Measurements from ENCODE around the gene GJD4. TPM values are rescaled to one million over a fixed set of nuclear protein-coding genes. Genes with fewer than 3 reads are reported as not detected.

The GJD4 gene
- total RNA-seq, 4 donors from 2014 or later: 0.42 to 1.2 TPM; not detected in 2

DNA sequence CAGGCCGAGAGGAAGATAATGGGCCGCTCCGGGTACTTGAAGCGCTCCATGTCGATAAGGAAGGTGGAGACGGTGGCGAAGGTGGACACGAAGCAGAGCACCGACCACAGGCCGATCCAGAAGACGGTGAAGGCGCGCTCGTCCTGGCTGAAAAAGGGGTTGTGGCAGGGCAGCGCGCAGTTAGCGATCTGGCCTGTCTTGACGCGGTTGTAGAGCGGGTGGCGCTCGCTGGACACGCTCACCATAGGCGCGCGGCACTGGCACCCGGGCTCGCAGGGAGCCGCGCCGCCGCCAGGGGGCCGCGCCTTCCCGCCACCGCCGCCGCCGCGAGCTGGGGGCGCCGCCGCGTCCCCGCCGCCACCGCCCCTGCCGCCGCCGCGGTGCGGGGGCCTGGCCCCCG lies 35.3 kb downstream of the GJD4 start:
- DNase-seq (ENCODE audit: low spot score in 2 of 2): peak in 1 of 2 donors; percentile 71
- no peaks in the 10 kb centered on the region for H3K9me3 ChIP-seq
- no peak overlapping the region for H3K27ac ChIP-seq
- WGBS: no CpG with 5 or more reads among the region's 53 CpGs
- peaks cover 67% of the 10 kb centered on the region for H3K4me1 ChIP-seq
- H3K36me3 ChIP-seq: no peaks in the 10 kb centered on the region
- TF ChIP-seq POLR2A (IDR thresholded peaks at IDR 0.05) (no peak), POLR2AphosphoS5 (IDR thresholded peaks at IDR 0.05) (no peak), EP300 (IDR thresholded peaks at IDR 0.05) (no peak)
- TF ChIP-seq, protein P1, sequence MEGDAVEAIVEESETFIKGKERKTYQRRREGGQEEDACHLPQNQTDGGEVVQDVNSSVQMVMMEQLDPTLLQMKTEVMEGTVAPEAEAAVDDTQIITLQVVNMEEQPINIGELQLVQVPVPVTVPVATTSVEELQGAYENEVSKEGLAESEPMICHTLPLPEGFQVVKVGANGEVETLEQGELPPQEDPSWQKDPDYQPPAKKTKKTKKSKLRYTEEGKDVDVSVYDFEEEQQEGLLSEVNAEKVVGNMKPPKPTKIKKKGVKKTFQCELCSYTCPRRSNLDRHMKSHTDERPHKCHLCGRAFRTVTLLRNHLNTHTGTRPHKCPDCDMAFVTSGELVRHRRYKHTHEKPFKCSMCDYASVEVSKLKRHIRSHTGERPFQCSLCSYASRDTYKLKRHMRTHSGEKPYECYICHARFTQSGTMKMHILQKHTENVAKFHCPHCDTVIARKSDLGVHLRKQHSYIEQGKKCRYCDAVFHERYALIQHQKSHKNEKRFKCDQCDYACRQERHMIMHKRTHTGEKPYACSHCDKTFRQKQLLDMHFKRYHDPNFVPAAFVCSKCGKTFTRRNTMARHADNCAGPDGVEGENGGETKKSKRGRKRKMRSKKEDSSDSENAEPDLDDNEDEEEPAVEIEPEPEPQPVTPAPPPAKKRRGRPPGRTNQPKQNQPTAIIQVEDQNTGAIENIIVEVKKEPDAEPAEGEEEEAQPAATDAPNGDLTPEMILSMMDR (IDR thresholded peaks at IDR 0.05): peak in 1 of 2 donors; percentile 45
- peak overlapping the region; percentile 94 for H3K4me3 ChIP-seq
- H3K27me3 ChIP-seq: peaks cover 7% of the 10 kb centered on the region

DNA sequence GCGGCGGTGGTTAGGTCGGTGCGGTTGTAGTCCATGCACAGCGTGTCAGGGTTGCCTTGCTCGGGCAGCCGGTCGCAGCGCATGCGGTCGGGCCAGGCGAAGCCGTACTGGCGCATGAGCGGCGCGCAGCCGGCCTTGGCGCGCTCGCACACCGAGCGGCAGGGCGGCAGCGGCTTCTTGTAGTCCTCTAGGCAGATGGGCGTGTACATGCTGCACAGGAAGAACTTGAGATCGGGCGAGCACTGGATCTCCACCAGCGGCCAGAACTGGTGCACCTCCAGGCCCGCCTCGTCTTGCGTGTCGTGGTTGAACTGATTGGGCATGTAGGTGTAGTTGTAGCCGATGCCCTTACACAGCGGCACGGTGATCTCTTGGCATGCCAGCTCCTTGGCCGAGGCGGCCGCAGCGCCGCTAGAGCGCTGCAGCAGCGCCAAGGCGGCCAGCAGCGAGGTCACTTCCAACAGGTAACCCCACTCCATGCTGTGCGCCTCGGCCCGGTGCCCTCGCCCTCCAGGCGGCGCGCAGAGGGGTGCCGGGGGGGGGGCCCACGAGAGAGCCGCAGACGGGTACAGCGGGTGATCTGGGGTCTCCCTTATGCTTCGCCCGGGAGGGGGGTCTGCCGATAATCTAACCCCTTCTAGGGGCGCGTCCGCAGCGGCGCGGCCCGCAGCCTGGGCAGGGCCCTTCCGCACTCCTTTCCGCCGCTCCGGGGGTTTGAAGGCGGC lies 36.0 kb downstream of the GJD4 start:
- DNase-seq (ENCODE audit: low spot score in 2 of 2): peak in 1 of 2 donors; percentile 74
- 0% methylated on average over 11 of the region's 72 CpGs for WGBS
- Histone ChIP-seq H3K9me3 (no peaks in the 10 kb centered on the region), H3K27me3 (peaks cover 7% of the 10 kb centered on the region), H3K36me3 (no peaks in the 10 kb centered on the region), H3K4me1 (peaks cover 61% of the 10 kb centered on the region), H3K27ac (peak overlapping the region; percentile 82), H3K4me3 (peak overlapping the region; percentile 94)
- TF ChIP-seq, protein P1 (IDR thresholded peaks at IDR 0.05): no peak
- TF ChIP-seq EP300 (IDR thresholded peaks at IDR 0.05): no peak
- TF ChIP-seq POLR2A (IDR thresholded peaks at IDR 0.05): no peak
- TF ChIP-seq POLR2AphosphoS5 (IDR thresholded peaks at IDR 0.05): no peak

GRCh38 chr10:35641676-35642034 lies 36.5 kb downstream of the GJD4 start:
- no peaks in the 10 kb centered on the region for H3K36me3 ChIP-seq
- TF ChIP-seq POLR2AphosphoS5 (IDR thresholded peaks at IDR 0.05): no peak
- TF ChIP-seq, protein P1 (IDR thresholded peaks at IDR 0.05): no peak
- TF ChIP-seq EP300 (IDR thresholded peaks at IDR 0.05): no peak
- TF ChIP-seq POLR2A (IDR thresholded peaks at IDR 0.05): no peak
- DNase-seq (ENCODE audit: low spot score in 2 of 2): no peak
- peaks cover 7% of the 10 kb centered on the region for H3K27me3 ChIP-seq
- WGBS: 0% methylated on average over 5 of the region's 54 CpGs
- peaks cover 59% of the 10 kb centered on the region for H3K4me1 ChIP-seq
- peak overlapping the region; percentile 94 for H3K4me3 ChIP-seq
- H3K27ac ChIP-seq: peak overlapping the region; percentile 82
- H3K9me3 ChIP-seq: no peaks in the 10 kb centered on the region

DNA sequence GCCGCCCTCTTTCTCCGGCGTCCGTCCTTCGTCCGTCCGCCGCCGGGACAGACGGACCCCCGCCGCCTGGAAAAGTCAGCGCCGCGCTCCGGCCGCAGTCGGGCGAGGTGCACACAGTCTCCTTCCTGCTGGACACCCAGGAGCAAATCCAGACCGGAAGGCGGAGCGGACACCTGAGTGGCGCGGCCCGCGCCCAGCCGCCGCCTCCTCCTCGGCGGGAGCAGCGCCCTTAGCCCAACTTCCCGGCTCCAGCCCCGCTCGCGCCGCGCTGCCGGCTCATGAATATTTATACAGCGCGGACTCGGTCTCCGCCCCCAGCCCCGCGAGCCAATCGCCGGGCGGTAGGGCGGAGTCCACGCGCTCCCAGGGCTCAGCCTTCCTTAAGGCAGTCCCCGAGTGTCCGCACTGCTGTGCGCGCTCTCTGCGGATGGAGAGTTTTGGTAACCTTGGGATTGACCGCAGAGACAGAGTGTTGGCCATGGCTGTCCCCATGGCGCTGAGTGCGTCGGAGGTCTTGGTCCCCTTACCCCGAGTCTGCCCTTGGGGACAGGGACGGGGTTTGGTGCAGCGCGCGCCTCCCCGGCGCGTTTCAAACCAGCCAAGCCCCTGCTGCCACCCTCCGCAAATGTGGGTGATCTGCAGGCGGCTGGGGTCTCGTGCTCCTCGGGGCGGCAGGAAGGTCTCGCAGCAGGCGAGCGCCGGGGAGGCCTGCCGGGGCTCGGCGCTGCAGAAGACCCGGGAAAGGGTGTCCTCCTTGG lies 37.1 kb downstream of the GJD4 start, which contains the start of gene FZD8:
Gene FZD8 (minus strand): TSS at position 262 of the 758 bp plus-strand sequence. CDS start 867 bp downstream, outside the sequence.
- TF ChIP-seq, protein P1 (IDR thresholded peaks at IDR 0.05): no peak
- TF ChIP-seq POLR2A (IDR thresholded peaks at IDR 0.05): peak in 1 of 2 donors; percentile 41
- TF ChIP-seq POLR2AphosphoS5 (IDR thresholded peaks at IDR 0.05): peak in 1 of 3 donors; percentile 29
- TF ChIP-seq EP300 (IDR thresholded peaks at IDR 0.05): no peak

DNA sequence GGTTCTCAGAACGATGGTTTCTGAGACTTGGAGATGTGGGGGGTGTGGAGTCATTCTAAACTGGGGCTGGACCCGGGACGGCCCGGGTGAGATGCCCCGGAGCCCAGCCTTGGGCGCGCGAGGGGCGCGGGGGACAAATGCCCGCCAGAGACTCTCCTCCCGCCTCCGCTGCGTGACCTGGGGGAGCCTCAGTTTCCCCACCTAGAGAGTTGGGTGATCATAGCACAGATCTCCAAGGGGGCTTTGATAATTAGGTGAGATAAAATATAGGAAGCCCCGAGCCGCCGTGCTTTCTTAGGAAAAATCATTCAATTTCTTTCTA lies 37.6 kb downstream of the GJD4 start:
- H3K9me3 ChIP-seq: no peaks in the 10 kb centered on the region
- H3K4me1 ChIP-seq: peaks cover 49% of the 10 kb centered on the region
- TF ChIP-seq, protein P1 (IDR thresholded peaks at IDR 0.05): no peak
- TF ChIP-seq POLR2AphosphoS5 (IDR thresholded peaks at IDR 0.05) (no peak), EP300 (IDR thresholded peaks at IDR 0.05) (no peak), POLR2A (IDR thresholded peaks at IDR 0.05) (no peak)
- peak overlapping the region; percentile 94 for H3K4me3 ChIP-seq
- WGBS: 1% methylated on average over 12 of the region's 17 CpGs
- DNase-seq (ENCODE audit: low spot score in 2 of 2): no peak
- no peak overlapping the region for H3K27ac ChIP-seq
- H3K36me3 ChIP-seq: no peaks in the 10 kb centered on the region
- H3K27me3 ChIP-seq: peaks cover 7% of the 10 kb centered on the region

More for the DNA sequence above, 37.1 kb downstream of the GJD4 start, which contains the start of gene FZD8:
- peaks cover 54% of the 10 kb centered on the region for H3K4me1 ChIP-seq
- DNase-seq (ENCODE audit: low spot score in 2 of 2): peak; percentile 91
- peaks cover 7% of the 10 kb centered on the region for H3K27me3 ChIP-seq
- no CpG with 5 or more reads among the region's 80 CpGs for WGBS
- no peaks in the 10 kb centered on the region for H3K36me3 ChIP-seq
- peak within 1 kb of the TSS; percentile 82 for H3K27ac ChIP-seq
- peak within 1 kb of the TSS; percentile 94 for H3K4me3 ChIP-seq
- no peaks in the 10 kb centered on the region for H3K9me3 ChIP-seq
